Brain pericyte (primary cell): Measurements from ENCODE around the gene OBSCN.
"Not testable (repeated sequence)": the region's sequence is repeated elsewhere in the genome, so short reads cannot be mapped to it uniquely, and the experiment has no call there.

Experiments used
- DNase-seq: peaks from one replicate; pipeline ENCODE4 v3.0.0-alpha.2; 2012; ENCODE audit warnings: low read depth, low spot score

OBSCN gene

GRCh38 chr1:228259951-228260350, 52.1 kb downstream of the OBSCN start:
- DNase-seq, result no peak

DNA sequence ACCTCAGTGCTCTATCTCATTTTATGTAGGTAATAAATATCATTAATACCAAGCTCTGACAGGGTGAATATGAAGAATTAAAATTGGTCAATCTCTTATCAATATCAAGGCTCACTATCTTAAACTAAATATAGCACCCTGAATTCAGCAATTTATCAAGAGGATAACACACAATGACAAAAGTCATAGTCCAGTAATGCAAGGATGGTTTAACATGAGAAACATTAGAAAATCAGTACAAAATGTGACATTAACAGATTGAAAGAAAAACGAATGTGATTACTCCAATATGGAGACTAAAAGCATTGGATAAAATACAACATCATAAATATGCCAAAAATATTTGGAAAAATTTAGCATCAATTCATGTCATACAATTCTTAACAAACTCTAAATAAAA, 53.9 kb downstream of the OBSCN start:
- no peak for DNase-seq

DNA sequence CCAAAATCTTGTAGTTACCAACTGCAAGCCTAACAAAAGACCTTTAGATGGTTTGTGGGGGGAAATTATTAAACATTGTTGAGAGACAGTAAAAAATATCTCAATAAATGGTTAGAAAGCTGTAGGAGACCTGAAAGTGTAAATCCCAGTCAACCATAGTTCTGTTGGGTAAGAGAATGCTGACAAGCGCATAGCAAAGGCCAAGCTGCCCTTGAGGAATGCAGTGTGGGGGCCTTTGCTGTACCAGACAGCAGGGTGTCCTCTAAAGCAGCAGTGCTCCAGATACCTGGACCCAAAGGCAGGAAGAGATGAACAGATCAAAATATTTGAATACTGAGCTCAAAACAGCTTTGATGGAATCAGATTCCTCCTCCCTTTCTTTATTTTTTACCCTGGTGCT, 54.6 kb downstream of the OBSCN start:
- no peak for DNase-seq

DNA sequence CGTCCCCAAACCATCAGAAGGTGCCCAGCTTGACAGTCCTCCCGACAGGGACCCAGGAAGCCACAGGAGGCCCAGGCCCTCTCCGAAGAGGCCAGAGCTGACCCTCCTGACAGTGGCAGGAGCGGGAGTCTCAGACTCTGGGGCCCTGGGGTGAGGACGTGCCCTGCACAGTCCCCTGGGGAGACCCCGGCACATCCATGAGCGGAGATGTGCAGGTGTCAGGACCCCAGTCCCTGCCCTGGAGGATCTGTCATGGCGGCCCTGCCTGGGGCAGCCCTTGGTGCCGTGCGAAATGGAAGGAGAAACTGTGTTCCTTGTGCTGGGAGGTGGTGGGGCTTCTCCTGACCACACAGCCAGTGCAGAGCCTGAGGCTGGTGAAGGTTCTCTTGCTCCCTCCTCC, 55.8 kb downstream of the OBSCN start:
- no peak for DNase-seq

DNA sequence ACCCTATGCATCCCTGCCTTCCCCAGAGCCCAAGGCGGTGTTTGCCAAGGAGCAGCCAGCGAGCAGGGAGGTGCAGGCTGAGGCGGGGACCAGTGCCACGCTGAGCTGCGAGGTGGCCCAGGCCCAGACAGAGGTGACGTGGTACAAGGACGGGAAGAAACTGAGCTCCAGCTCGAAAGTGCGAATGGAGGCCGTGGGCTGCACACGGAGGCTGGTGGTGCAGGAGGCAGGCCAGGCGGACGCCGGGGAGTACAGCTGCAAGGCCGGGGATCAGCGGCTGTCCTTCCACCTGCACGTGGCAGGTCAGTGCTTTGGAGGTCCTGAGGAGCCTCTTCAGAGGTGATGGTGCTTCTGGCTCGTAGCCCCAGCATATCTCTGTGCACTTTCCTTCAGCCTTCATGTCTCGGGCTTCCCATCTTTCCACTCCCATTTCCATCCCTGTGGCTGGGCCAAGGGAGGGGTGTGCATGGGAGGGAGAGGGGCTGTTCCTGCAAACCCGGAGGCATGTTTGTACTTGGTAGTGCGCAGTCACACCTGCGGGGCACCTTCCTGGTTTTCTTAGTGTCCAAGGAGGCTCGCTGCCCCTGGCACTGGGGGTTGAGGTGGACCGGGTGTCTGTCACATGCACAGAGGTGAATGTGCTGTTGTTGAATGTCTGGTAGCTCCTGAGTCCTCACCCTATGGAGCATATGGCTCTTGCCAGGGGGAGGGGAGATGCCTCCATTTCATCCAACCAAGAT, 56.4 kb downstream of the OBSCN start:
- no peak for DNase-seq

DNA sequence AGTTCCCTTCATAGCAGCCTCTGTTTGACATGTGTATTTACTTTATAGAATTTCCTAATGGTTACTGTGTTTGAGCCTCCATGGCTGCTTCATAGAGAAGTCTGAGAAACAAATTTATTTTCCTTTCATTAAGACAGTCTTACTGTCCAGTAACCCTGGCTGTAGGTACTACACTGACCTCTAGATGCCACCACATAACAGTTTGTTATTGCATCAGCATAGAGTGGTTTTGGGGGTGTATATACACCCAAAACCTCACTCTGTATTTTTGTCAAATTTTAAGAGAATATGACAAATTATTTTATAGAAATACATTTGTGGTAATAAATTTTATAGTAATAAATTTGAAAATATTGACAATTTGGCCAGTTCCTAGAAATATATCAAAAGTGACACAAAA, 57.3 kb downstream of the OBSCN start:
- no peak for DNase-seq

- no peak for DNase-seq
These were observed 60.4 kb downstream of the OBSCN start for GRCh38 chr1:228267962-228268880.

DNA sequence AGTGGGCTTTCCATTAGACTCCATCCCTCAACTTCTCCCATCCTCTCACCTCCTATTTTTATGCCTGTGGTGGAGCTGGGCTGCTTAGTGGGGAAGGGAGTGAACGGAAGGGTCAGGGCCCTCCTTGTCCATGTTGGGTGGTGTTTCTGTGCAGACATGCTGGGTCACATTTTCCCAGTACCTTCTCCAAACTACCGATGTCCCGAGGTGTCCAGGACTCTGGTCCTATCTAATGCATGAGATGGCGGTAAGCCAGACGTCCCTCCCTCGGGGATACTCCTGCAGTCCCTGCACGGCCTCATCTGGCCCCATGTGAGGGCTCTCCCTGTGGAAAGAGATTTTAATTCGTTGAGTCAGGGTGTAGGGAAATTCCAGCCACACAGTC, 61.0 kb downstream of the OBSCN start:
- DNase-seq, result no peak

DNA sequence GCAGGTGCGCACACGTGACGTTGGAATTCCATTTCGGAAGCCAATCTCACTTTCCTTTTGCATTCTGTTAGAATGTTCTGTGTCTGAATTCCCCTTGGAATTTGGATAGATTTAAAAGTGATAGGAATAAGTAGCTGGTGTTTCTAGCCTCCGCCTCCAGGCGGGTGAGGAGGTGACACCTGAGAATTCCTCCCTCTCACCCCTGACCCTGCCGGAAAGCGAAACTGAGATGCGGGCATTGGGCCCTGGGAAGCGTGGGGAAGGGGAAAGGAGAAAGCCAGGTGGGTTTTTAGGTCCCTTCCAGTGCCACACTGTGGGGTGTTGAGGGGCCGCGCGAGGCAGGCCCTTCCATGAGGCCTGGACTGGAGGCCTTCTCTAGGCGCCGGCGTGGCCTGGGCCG, 61.6 kb downstream of the OBSCN start:
- not testable (repeated sequence) for DNase-seq

DNA sequence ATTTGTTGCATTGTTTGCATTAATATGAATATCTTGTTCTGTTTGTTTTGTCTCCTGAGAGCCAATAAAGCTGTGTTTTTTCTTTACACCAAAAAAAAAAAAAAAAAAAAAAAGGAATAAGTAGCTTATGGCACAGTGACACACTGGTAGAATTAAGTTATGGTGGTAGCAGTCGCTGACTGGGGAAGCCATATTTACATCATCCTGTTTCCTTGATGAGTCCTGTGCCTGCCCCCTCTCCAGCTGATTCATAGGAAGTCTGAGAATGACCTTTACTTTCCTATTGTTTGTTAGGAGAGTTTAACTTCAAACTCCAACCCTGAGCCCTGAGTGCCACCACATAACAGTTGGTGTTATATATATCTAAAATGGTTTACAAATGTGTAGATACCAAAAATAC, 62.2 kb downstream of the OBSCN start:
- no peak for DNase-seq

DNA sequence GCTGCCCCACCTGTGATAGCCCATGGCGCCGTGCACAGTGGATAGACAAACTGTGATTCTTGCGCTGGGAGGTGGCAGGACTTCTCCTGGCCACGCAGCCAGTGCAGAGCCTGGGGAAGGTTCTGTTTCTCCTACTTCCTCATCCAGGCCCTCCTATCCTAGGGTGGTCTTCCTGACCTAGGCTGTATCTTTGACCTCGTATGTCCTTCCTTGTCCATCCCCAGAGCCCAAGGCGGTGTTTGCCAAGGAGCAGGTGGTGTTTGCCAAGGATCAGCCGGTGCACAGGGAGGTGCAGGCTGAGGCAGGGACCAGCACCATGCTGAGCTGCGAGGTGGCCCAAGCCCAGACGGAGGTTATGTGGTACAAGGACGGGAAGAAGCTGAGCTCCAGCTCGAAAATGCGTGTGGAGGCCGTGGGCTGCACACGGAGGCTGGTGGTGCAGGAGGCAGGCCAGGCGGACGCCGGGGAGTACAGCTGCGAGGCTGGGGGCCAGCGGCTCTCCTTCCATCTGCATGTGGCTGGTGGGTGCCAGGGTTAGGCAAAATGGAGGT, 63.9 kb downstream of the OBSCN start:
- DNase-seq, result no peak

GRCh38 chr1:228272331-228272791, 64.5 kb downstream of the OBSCN start:
- DNase-seq, result no peak

DNA sequence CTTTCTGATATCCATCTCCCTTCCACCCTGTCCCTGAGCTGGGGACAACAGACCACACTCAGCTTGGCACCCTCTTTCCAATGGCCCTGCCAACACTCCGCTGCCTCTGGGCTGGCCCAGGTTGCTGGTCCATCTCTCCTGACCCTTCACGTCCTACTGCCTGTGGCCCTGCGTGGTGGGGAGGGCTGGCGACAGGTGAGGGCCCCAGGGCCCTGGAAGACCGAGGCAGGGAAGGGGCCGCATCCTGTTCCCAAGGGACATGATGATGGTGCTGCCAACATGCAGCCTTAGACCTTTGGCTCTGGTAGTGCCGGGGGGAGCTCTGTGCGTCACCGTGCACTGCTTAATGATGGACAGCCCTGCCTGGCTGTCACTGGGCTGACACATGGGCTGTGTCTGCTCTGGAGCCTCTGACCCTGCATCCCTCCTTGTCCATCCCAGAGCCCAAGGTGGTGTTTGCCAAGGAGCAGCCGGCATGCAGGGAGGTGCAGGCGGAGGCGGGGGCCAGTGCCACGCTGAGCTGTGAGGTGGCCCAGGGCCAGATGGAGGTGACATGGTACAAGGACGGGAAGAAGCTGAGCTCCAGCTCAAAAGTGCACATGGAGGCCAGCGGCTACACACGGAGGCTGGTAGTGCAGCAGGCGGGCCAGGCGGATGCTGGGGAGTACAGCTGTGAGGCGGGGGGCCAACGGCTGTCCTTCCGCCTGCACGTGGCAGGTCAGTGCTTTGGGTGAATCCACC, 65.2 kb downstream of the OBSCN start:
- DNase-seq, result no peak

- DNase-seq, result no peak
These were observed 66.0 kb downstream of the OBSCN start for GRCh38 chr1:228273720-228274451.

DNA sequence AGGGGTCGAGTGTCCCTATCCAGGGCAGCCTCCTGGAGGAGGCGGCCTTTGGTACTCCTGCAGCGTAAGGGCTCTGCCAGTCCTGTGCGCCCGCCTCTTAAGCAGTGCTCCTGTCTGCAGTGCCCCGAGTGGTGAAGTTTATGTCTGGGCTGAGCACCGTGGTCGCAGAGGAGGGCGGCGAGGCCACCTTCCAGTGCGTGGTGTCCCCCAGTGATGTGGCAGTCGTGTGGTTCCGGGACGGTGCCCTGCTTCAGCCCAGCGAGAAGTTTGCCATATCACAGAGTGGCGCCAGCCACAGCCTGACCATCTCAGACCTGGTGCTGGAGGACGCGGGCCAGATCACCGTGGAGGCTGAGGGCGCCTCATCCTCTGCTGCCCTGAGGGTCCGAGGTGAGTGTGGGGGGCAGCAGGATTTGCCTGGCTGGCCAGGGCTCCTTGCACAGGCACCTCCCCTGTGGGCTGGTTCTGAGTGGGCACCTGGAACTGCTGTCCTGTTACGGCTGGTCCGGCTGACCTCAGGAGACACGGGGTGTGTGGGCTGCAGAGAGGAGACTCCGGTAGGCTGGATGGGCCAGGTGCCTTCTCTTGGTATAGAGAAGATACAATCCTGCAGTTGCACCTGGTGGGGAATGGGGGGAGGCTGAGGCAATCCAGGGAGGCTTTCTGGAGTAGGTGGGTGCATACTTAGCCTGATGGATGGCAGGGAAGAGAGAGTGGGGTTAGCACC, 66.8 kb downstream of the OBSCN start:
- DNase-seq, result no peak

- DNase-seq, result no peak
These were observed 67.3 kb downstream of the OBSCN start for GRCh38 chr1:228275179-228275429.

DNA sequence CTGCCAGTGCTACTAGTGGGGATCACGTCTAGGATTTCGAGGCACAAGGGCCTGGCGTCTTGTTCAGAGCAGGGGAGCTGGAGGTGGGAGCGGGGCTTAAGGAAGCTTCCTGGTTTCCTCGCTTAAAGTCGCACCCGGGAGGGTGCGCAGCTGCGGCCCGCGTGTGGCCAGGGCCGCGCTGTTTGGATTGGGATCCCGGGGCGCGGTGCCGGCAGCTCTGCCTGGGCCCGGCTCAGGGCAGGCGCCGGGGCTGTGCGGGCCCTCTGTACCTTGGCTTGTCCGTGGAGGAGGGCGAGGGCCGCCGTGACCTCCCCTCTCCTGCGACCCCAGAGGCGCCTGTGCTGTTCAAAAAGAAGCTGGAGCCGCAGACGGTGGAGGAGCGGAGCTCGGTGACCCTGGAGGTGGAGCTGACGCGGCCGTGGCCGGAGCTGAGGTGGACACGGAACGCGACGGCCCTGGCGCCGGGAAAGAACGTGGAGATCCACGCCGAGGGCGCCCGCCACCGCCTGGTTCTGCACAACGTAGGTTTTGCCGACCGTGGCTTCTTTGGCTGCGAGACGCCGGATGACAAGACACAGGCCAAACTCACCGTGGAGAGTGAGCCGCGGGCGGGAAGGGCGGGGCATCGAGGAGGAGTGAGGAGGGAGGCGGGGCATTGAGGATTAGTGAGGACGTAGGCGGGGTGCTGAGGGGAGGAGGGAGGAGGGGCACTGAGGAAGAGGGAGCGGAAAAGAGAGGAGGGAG, 67.8 kb downstream of the OBSCN start:
- peak; percentile 45 for DNase-seq

- DNase-seq, result no peak
These were observed 68.5 kb downstream of the OBSCN start for GRCh38 chr1:228276174-228276831.

- DNase-seq, result no peak
These were observed 69.2 kb downstream of the OBSCN start for GRCh38 chr1:228276901-228277490.
